IMR-90 (cell line): Measurements from ENCODE around the gene ST6GALNAC5. TPM values are rescaled to one million over a fixed set of nuclear protein-coding genes. Genes with fewer than 3 reads are reported as not detected.

Experiments used
- ATAC-seq: fragments of 200-7000 bp; cut with Tn5 transposase; 2 replicates; pipeline ENCODE4 v1.9.1; 2020; ENCODE audit warnings: low read depth, mild to moderate bottlenecking, moderate library complexity
- BruUV-seq: library from RNA; stranded (reverse); fragments of 400-500 nt; replicated peaks from 2 replicates; lab custom pipeline; 2021; lab: Mats Ljungman, UMichigan
- CTCF ChIA-PET: fragments of 300-600 bp; formaldehyde crosslinking; extraction: SDS; loops from one replicate; lab custom pipeline; 2021; ENCODE audit warnings: antibody characterized with exemption; lab: Yijun Ruan, JAX
- POLR2A ChIA-PET: fragments of 300-600 bp; sonication (Branson Sonifier 250); formaldehyde crosslinking; loops from one replicate; lab custom pipeline; 2022; ENCODE audit warnings: antibody characterized with exemption; ENCODE audit not compliant: unreplicated experiment; lab: Charles Lee
- DNase-seq: peaks from one replicate; pipeline ENCODE4 v3.0.0; 2013
- H2AFZ ChIP-seq: replicated peaks from 2 replicates; pipeline ENCODE3; 2013; ENCODE audit warnings: low read length, mild to moderate bottlenecking; ENCODE audit not compliant: poor library complexity
- H2AK5ac ChIP-seq: 2 replicates; pipeline ENCODE4 v1.6.1; 2013; ENCODE audit warnings: low read depth, low read length, inconsistent platforms
- H2AK9ac ChIP-seq: replicated peaks from 2 replicates; pipeline ENCODE3; 2013; ENCODE audit warnings: mild to moderate bottlenecking, low read depth, low read length, moderate library complexity; ENCODE audit not compliant: poor library complexity
- H2BK120ac ChIP-seq: 2 replicates; pipeline ENCODE4 v1.6.1; 2013; ENCODE audit warnings: low read depth, low read length, inconsistent platforms
- H2BK15ac ChIP-seq: 3 replicates; pipeline ENCODE4 v1.6.1; 2013; ENCODE audit warnings: low read depth, low read length, inconsistent platforms
- H2BK20ac ChIP-seq: 2 replicates; pipeline ENCODE4 v1.6.1; 2013; ENCODE audit warnings: low read depth, mild to moderate bottlenecking, inconsistent platforms, low read length, moderate library complexity
- H2BK5ac ChIP-seq: 2 replicates; pipeline ENCODE4 v1.6.1; 2013; ENCODE audit warnings: mild to moderate bottlenecking, low read depth, low read length, inconsistent platforms; ENCODE audit not compliant: poor library complexity, severe bottlenecking
- H3K14ac ChIP-seq: replicated peaks from 2 replicates; pipeline ENCODE4 v1.6.1; 2013; ENCODE audit warnings: low read depth, low read length, inconsistent platforms
- H3K18ac ChIP-seq: 2 replicates; pipeline ENCODE4 v1.6.1; 2013; ENCODE audit warnings: low read depth, low read length, control low read depth
- H3K23ac ChIP-seq: 2 replicates; pipeline ENCODE4 v1.6.1; 2013; ENCODE audit warnings: low read depth, low read length, inconsistent platforms
- H3K27ac ChIP-seq: 2 replicates; pipeline ENCODE4 v1.5.1; 2013; ENCODE audit warnings: mild to moderate bottlenecking, control low read depth, low read length; ENCODE audit not compliant: insufficient read depth
- H3K27me3 ChIP-seq: 2 replicates; pipeline ENCODE4 v1.6.1; 2013; ENCODE audit warnings: low read length; ENCODE audit not compliant: control insufficient read depth, insufficient read depth
- H3K36me3 ChIP-seq: 2 replicates; pipeline ENCODE4 v1.6.1; 2013; ENCODE audit warnings: low read length, mixed read lengths; ENCODE audit not compliant: control insufficient read depth, insufficient read depth
- H3K4ac ChIP-seq: 2 replicates; pipeline ENCODE4 v1.6.1; 2013; ENCODE audit warnings: low read depth, low read length, inconsistent platforms
- H3K4me1 ChIP-seq: 2 replicates; pipeline ENCODE4 v1.6.1; 2013; ENCODE audit warnings: low read length, mixed read lengths; ENCODE audit not compliant: control insufficient read depth, insufficient read depth
- H3K4me2 ChIP-seq: 2 replicates; pipeline ENCODE4 v1.6.1; 2013; ENCODE audit warnings: low read depth, mild to moderate bottlenecking, control low read depth, low read length, moderate library complexity
- H3K4me3 ChIP-seq: 2 replicates; pipeline ENCODE4 v1.5.1; 2013; ENCODE audit warnings: low read depth, mild to moderate bottlenecking, control low read depth, low read length, moderate library complexity; ENCODE audit not compliant: insufficient read depth
- H3K56ac ChIP-seq: 2 replicates; pipeline ENCODE4 v1.6.1; 2013; ENCODE audit warnings: low read length, inconsistent platforms; ENCODE audit not compliant: insufficient read depth; ENCODE audit errors: extremely low read depth
- H3K79me1 ChIP-seq, 2 experiments: 2 replicates each; pipeline ENCODE4 v1.6.1; 2013; ENCODE audit warnings: low read length in 2 of 2, inconsistent platforms in 1 of 2, low read depth in 1 of 2
- H3K9ac ChIP-seq: 2 replicates; pipeline ENCODE4 v1.6.1; 2013; ENCODE audit warnings: low read depth, low read length, control low read depth
- H3K9me1 ChIP-seq: 2 replicates; pipeline ENCODE4 v1.6.1; 2013; ENCODE audit warnings: low read length, inconsistent platforms; ENCODE audit not compliant: insufficient read depth
- H3K9me3 ChIP-seq: 2 replicates; pipeline ENCODE4 v1.6.1; 2013; ENCODE audit warnings: low read length; ENCODE audit not compliant: control insufficient read depth, insufficient read depth
- H4K20me1 ChIP-seq: 2 replicates; pipeline ENCODE4 v1.6.1; 2013; ENCODE audit warnings: low read length, inconsistent platforms; ENCODE audit not compliant: insufficient read depth
- H4K5ac ChIP-seq: 2 replicates; pipeline ENCODE4 v1.6.1; 2013; ENCODE audit warnings: mild to moderate bottlenecking, low read depth, low read length, control low read depth
- H4K8ac ChIP-seq, 2 experiments: 2 replicates each; pipeline ENCODE4 v1.6.1; 2013; ENCODE audit warnings: low read depth in 2 of 2, low read length in 2 of 2, control low read depth in 1 of 2, inconsistent platforms in 1 of 2
- H4K91ac ChIP-seq: 2 replicates; pipeline ENCODE4 v1.6.1; 2013; ENCODE audit warnings: low read depth, low read length, inconsistent platforms; ENCODE audit not compliant: insufficient read depth
- BHLHE40 ChIP-seq: fragments of 150-350 bp; IDR thresholded peaks from 2 replicates; pipeline ENCODE4 v1.6.1; 2016; ENCODE audit warnings: mild to moderate bottlenecking, low read depth, low read length
- CEBPB ChIP-seq: IDR thresholded peaks from 2 replicates; pipeline ENCODE4 v1.6.1; 2012; ENCODE audit warnings: low read depth, low read length, improper control_type of control experiment
- CHD1 ChIP-seq: IDR thresholded peaks from 2 replicates; pipeline ENCODE4 v1.6.1; 2012; ENCODE audit warnings: low read depth, low read length, improper control_type of control experiment
- FOS ChIP-seq: fragments of 150-350 bp; IDR thresholded peaks from 2 replicates; pipeline ENCODE4 v1.6.1; 2016; ENCODE audit warnings: low read depth, low read length
- MAFK ChIP-seq: IDR thresholded peaks from 2 replicates; pipeline ENCODE4 v1.6.1; 2012; ENCODE audit warnings: low read depth, low read length, improper control_type of control experiment
- MAZ ChIP-seq: IDR thresholded peaks from 2 replicates; pipeline ENCODE4 v1.6.1; 2012; ENCODE audit warnings: low read depth, mild to moderate bottlenecking, low read length, improper control_type of control experiment, moderate library complexity, borderline replicate concordance
- MXI1 ChIP-seq: IDR thresholded peaks from 2 replicates; pipeline ENCODE4 v1.6.1; 2012; ENCODE audit warnings: low read depth, mild to moderate bottlenecking, low read length, moderate library complexity, borderline replicate concordance
- NFE2L2 ChIP-seq: fragments of 150-350 bp; IDR thresholded peaks from 2 replicates; pipeline ENCODE4 v1.6.1; 2016; ENCODE audit warnings: low read depth, mild to moderate bottlenecking, low read length
- POLR2A ChIP-seq: IDR thresholded peaks from 2 replicates; pipeline ENCODE4 v1.6.1; 2012; ENCODE audit warnings: mild to moderate bottlenecking, low read depth, low read length
- RAD21 ChIP-seq: IDR thresholded peaks from 2 replicates; pipeline ENCODE4 v1.6.1; 2012; ENCODE audit warnings: low read length, improper control_type of control experiment
- RCOR1 ChIP-seq: IDR thresholded peaks from 2 replicates; pipeline ENCODE4 v1.6.1; 2012; ENCODE audit warnings: mild to moderate bottlenecking, low read length, improper control_type of control experiment; ENCODE audit not compliant: insufficient replicate concordance
- RFX5 ChIP-seq: IDR thresholded peaks from 2 replicates; pipeline ENCODE4 v1.8.0; 2012; ENCODE audit warnings: low read depth, mild to moderate bottlenecking, low read length, moderate library complexity
- SMC3 ChIP-seq: fragments of 150-350 bp; IDR thresholded peaks from 2 replicates; pipeline ENCODE4 v1.6.1; 2016; ENCODE audit warnings: low read depth, mild to moderate bottlenecking, antibody characterized with exemption, low read length, moderate library complexity
- USF2 ChIP-seq: fragments of 150-350 bp; IDR thresholded peaks from 2 replicates; pipeline ENCODE4 v1.6.1; 2017; ENCODE audit warnings: mild to moderate bottlenecking, antibody characterized with exemption, low read length, low read depth
- WGBS, 2 experiments: methylation state at CpG; one replicate each; pipeline versions ENCODE4 v1.1.5 to v1.1.7; 2013; ENCODE audit warnings: missing lambda C conversion rate in 2 of 2; ENCODE audit not compliant: insufficient read length in 1 of 2; ENCODE audit errors: extremely low coverage in 2 of 2; 5-methylcytosine and 5-hydroxymethylcytosine counted together
- dilution Hi-C: fragments of 300-500 bp; cut with HindIII; formaldehyde crosslinking; loops from one replicate; pipeline ENCODE4 v1.14.3; 2018; ENCODE audit warnings: low sequenced_read_pairs; ENCODE audit not compliant: unreplicated experiment
- in situ Hi-C: fragments of 300-500 bp; cut with MboI; formaldehyde crosslinking; loops from 3 replicates; pipeline ENCODE4 v1.14.3; 2019; ENCODE audit warnings: low sequenced_read_pairs, inconsistent platforms, mixed read lengths
- intact Hi-C: fragments of 100-400 bp; cut with micrococcal nuclease; formaldehyde crosslinking; loops from 2 replicates; pipeline ENCODE4 v1.10.0; 2022
- polyA plus RNA-seq, 3 experiments: library from polyadenylated mRNA; depleted of rRNA; stranded (reverse); fragments of >200 nt; gene quantifications; 2 replicates each; pipeline ENCODE4 v1.2.3, GENCODE V29; 2012; ENCODE audit warnings: low replicate concordance in 1 of 3
- total RNA-seq: library from RNA; depleted of rRNA; stranded (reverse); fragments of >200 nt; gene quantifications from 2 replicates; pipeline ENCODE4 v1.2.3, GENCODE V29; 2012
- TF ChIP-seq, protein P1 (sequence below): conservative IDR thresholded peaks from 2 replicates; pipeline ENCODE4 v1.5.1; 2012; ENCODE audit warnings: mild to moderate bottlenecking, low read depth, low read length, improper control_type of control experiment
- TF ChIP-seq, protein P2 (sequence below): fragments of 150-350 bp; IDR thresholded peaks from 2 replicates; pipeline ENCODE4 v1.6.1; 2016; ENCODE audit warnings: low read depth, mild to moderate bottlenecking, low read length, moderate library complexity, borderline replicate concordance

ST6GALNAC5 gene
- total and polyA plus RNA-seq, 2 of the 4 experiments (the other 2 are of a cell fraction) = 3.4 to 4.0 TPM

DNA sequence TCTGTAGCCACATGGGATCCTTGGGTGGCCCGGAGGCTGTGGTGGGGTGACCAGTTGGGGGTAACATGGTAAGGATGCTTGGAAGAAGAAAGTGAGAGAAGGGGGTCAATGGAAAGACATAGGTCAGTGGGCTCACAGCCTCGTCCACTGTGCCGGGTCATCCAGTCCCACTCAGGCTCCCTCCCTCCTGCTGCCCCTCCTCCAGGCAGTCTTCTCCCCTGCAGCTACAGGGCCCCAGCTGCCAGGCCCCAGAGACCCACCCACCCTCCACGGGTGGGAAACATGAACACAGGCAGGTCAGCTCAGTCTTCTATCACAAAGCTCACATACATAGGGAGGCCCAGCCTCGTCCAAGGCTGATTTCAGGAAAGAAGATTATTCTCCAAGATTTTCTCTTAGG lies 158.3 kb downstream of the ST6GALNAC5 start:
- intact Hi-C loops = no loop called here
- Histone ChIP-seq H3K79me1 (no peaks in the 10 kb centered on the region), H3K56ac (no peak overlapping the region), H2BK20ac (no peak overlapping the region), H2BK5ac (no peak overlapping the region), H3K9me3 (no peaks in the 10 kb centered on the region), H2AK5ac (no peak overlapping the region), H4K5ac (no peak overlapping the region), H3K9ac (no peak overlapping the region), H3K23ac (no peak overlapping the region), H2BK15ac (no peak overlapping the region), H2AK9ac (no peak overlapping the region), H3K27me3 (peaks cover 25% of the 10 kb centered on the region), H3K4me3 (no peak overlapping the region), H3K36me3 (no peaks in the 10 kb centered on the region), H3K27ac (no peak overlapping the region), H3K4me1 (no peaks in the 10 kb centered on the region), H2AFZ (no peak overlapping the region), H3K9me1 (no peaks in the 10 kb centered on the region), H3K4ac (no peak overlapping the region), H2BK120ac (no peak overlapping the region), H3K14ac (no peak overlapping the region), H4K8ac (no peak overlapping the region), H4K20me1 (no peaks in the 10 kb centered on the region), H3K4me2 (no peak overlapping the region), H4K91ac (no peak overlapping the region), H3K18ac (no peak overlapping the region)
- in situ Hi-C loops = no loop called here
- dilution Hi-C loops = no loop called here
- ATAC-seq (no peak), DNase-seq (no peak)
- TF ChIP-seq RFX5 (no peak), FOS (no peak), SMC3 (no peak), MXI1 (no peak), MAFK (no peak), MAZ (no peak), RCOR1 (no peak), POLR2A (no peak), CEBPB (no peak), BHLHE40 (no peak), CHD1 (no peak), RAD21 (no peak), NFE2L2 (no peak), USF2 (no peak)
- TF ChIP-seq, protein P1, sequence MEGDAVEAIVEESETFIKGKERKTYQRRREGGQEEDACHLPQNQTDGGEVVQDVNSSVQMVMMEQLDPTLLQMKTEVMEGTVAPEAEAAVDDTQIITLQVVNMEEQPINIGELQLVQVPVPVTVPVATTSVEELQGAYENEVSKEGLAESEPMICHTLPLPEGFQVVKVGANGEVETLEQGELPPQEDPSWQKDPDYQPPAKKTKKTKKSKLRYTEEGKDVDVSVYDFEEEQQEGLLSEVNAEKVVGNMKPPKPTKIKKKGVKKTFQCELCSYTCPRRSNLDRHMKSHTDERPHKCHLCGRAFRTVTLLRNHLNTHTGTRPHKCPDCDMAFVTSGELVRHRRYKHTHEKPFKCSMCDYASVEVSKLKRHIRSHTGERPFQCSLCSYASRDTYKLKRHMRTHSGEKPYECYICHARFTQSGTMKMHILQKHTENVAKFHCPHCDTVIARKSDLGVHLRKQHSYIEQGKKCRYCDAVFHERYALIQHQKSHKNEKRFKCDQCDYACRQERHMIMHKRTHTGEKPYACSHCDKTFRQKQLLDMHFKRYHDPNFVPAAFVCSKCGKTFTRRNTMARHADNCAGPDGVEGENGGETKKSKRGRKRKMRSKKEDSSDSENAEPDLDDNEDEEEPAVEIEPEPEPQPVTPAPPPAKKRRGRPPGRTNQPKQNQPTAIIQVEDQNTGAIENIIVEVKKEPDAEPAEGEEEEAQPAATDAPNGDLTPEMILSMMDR = no peak
- TF ChIP-seq, protein P2, sequence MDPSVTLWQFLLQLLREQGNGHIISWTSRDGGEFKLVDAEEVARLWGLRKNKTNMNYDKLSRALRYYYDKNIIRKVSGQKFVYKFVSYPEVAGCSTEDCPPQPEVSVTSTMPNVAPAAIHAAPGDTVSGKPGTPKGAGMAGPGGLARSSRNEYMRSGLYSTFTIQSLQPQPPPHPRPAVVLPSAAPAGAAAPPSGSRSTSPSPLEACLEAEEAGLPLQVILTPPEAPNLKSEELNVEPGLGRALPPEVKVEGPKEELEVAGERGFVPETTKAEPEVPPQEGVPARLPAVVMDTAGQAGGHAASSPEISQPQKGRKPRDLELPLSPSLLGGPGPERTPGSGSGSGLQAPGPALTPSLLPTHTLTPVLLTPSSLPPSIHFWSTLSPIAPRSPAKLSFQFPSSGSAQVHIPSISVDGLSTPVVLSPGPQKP = no peak
- CTCF ChIA-PET = no interaction called here
- no CpG with 5 or more reads among the region's 5 CpGs for WGBS, 2 experiments
- BruUV-seq = no TSS peak
- POLR2A ChIA-PET = no interaction called here
